ENCODE data around the gene SNX4.
"Not testable (repeated sequence)": the region's sequence is repeated elsewhere in the genome, so short reads cannot be mapped to it uniquely, and the experiment has no call there.

Gene SNX4

DNA sequence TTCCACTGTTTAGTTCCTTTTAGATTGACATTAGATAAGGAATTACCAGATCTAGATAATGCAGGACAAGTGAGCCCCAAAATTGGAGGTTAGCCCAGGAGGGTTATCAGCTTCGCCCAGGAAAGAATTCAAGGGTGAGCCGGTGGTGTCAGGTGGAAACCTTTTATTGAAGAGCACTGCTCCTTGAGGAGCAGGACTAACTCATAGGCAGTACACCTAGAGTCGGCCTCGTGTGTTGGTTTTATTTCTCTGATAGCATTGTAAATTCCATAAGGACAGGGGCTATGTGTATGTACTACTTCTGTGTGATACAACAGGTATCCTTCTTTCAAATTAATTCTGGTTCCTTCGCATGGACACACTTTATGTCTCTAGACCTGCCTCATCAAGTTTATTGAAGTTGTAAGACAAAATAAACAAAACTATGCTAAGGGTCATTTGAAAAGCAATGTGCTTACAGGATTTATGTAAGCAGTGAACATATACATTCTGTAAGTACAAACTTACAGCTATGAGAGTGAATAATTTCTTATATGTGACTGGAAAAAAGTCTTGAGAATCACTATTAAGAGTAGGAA lies 57.2 kb downstream of the SNX4 start:
- DNase-seq (ENCODE audit: low read depth) = no peak

DNA sequence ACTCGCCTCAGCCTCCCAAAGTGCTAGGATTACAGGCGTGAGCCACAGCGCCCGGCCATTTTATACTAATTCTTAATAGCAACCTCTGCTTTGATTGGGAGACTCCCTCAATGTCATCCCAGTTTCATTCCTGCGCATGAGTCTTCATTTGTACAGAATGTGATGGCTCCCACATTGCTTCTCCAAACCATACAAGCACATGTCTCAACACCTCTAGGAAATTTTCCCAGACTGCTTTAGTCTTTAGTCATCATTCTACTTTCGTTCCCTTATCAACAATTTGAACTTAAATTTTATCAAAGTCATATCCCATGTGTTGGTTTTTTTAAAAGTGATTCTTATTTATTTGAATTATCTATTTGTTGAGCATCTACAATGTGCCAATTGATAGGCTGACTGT lies 58.1 kb downstream of the SNX4 start:
- DNase-seq (ENCODE audit: low read depth) = no peak

DNA sequence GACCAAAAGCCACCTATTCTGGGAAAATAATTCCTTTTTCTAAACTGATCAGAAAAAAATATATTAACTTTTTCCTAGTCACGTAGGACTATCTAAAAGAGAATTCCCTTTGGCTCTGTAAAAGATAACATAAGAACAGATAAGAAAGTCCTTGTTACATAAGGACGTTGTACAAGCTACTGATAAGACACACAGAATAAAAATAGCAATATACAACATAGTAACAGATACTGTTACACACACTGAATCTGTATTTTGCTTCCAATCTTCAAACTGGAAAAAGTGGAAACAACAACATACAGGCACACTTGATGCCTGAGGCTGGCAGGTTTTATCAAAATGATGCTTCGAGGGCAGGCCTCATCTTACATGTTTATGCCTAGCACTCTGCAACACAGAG lies 59.8 kb downstream of the SNX4 start:
- no peak for DNase-seq (ENCODE audit: low read depth)

DNA sequence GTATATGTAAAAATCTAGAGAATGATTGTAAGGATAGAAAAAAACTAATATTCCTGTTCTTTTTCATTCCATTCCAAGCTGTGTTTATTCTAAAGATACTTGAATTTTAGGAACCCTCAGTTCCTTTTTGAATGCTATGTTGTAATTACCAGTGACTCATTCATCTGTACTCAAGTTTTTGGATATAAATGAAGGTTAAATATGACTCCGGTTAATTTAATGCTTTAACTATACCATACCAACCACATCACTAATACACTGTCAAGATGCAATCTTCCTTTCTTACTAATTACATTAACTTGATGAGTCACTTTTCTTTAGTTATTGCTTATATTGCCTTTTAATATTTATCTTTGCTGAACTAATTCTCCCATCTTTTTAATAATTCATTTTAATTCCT lies 76.1 kb downstream of the SNX4 start:
- DNase-seq (ENCODE audit: low read depth) = no peak

DNA sequence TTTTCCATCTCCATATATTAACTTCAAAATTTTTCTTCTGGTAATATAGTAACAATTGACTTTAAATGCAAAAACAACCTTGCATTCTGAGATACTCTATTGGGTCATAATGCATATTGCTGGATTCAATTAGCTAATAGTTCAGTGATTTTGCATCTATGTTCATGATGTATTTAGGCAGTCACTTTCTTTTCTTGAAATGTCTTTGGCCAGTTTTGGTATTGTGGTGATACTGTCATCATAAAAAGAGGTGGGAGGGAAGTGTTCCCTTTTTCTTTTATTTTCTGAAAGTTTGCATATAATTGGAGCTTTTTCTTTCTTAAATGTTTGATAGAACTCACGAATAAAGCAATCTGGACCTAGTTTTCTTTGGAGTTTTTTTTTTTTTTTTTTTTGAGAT lies 77.5 kb downstream of the SNX4 start:
- DNase-seq (ENCODE audit: low read depth) = no peak

DNA sequence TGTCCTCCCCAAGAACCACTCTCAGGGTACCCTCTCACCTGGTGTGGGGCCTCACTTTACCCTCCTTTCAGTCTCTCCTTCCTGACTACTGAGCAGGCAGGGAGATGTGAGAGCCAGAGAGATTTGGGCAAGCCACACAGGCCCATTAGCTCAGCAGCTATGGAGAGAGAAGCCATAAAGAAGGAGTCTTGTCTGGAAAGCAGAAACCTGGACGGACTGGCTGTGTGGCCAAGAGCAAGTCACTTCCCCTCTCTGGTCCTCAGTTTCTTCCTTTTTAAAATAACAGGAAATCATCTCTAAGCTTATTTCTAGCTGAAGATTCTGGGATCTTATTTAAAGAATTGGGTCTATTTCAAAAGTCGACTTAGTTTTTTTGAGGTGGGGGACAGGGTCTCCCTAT lies 79.0 kb downstream of the SNX4 start:
- DNase-seq (ENCODE audit: low read depth) = no peak

DNA sequence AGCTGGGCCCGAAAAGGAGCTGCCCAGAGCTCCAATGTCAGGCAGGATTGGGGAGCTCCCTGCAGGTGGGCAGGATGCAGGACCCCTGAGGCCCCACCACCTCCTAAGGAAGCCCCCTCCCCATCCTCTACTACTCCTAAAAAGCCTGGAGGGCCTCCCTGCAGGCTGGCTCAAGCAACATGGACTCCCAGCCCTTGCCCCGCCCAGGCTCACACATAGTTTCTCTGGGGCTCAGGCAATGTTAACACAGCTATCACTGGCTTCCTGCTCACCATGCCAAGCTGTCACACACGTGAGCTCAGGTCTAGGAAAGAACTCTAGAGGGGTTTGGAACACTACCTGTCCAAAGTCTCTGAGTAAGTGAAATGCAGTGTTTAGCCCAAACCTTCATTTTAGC lies 79.4 kb downstream of the SNX4 start:
- DNase-seq (ENCODE audit: low read depth) = no peak

DNA sequence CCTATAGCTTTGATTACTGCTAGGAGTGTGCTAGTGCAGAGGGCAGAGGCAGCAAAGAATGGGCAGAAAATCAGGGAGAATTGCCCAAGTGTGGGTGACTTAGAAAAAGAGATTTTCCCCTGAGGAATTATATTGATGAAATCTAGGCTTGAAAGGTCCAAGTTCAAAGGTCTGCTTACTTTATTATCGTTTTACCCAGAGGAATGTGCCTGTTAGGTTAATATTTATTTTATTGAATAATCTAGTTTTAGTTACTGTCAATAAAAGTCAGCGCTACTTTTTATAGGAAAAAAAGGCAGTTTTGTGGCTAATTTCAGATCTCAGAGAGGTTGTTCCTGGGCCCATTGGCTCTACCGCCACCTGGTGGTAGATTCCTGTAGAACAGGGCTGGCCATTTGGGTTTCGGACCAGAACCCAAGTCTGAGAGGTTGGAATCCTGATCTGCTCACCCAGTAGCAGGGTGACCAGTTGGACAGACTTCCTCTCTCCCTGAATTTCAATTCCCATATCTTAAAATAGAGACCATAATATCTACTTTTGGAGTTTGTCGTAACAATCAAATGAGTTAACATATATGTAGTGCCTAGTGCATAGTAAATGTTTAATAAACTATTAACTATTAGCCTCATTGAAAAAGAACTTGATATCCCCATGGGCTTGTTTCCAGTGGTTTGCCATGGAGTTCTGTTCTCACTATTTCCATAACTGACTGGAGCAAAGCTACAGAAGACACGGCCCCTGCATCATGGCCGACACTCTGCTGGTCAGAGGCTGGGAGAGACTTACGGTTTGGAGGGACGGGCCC lies 82.2 kb downstream of the SNX4 start:
- peak; percentile 56 for DNase-seq (ENCODE audit: low read depth)

DNA sequence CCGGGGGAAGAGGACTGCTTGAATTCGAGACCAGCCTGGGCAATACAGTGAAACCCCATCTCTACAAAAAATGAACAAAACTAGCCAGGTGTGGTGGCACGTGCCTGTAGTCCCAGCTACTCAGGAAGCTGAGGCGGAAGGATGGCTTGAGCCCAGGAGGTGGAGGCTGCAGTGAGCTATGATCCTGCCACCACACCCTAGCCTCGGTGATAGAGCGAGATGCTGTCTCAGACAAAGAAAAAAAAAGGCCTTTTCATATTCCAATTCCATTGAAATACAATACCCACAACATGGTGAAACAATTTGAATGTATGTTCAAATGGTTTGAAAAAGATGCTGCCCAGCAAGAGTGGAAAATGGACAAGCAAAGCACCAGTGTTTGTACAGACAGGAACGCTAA lies 83.1 kb downstream of the SNX4 start:
- no peak for DNase-seq (ENCODE audit: low read depth)

DNA sequence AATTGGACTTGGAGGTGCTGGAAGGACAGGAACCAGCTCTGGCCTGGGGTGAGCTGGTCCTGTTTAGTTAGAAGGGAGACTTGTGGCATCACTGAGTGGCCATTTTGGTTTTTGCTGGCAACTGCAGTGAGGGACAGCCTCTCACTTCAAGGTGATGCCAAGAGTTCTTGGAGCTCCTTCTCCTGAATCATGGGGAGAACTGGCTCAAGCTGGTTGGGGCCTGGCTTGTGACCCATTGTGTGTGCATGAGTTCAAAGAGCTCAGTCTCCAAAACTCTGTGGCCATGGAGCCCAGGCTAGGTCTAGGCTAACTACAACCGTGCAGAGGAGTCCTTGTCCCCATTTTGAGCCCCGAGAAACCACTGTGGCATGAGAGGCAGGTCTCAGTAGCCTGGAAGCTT lies 84.8 kb downstream of the SNX4 start:
- DNase-seq (ENCODE audit: low read depth) = no peak

DNA sequence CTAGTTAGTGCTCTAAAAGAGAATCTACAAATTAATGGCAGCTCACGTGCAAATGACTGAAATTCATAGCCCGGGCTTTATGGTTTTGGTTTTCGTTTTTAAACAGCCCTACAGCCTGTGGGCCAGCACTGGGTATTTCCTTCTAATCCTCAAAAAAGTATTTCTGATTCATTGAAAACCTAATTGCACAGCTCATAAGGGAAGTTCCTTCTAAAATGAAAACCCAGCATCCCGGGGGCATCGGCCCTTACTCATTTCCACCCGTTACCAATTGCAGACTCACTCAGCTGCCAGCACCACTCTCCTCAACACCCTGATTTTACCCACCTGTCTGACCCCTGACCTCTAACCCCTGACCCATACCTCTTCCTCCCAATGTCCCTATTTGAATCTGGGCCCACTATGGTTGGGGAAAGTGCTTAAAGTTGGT lies 85.4 kb downstream of the SNX4 start:
- no peak for DNase-seq (ENCODE audit: low read depth)

DNA sequence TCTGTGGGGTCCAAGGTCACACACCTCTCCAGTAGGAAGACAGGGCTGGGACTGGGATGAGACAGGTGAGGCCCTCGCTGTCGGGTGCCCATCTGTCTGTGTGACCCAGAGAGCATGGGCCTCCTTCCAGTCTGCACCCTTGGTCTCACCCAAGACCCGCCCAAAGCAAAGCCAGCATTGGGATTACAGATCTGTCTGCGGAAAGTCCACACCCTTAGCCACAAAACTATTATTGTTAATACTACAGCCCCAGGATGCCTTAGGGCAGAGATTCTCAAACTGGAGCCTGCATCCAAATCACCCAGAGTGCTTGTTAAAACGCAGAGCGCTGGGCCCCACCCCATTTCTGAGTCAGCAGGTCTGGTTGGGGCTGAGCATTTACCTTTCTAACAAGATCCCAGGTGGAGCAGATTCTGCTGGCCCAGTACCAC lies 86.4 kb downstream of the SNX4 start:
- DNase-seq (ENCODE audit: low read depth) = no peak

DNA sequence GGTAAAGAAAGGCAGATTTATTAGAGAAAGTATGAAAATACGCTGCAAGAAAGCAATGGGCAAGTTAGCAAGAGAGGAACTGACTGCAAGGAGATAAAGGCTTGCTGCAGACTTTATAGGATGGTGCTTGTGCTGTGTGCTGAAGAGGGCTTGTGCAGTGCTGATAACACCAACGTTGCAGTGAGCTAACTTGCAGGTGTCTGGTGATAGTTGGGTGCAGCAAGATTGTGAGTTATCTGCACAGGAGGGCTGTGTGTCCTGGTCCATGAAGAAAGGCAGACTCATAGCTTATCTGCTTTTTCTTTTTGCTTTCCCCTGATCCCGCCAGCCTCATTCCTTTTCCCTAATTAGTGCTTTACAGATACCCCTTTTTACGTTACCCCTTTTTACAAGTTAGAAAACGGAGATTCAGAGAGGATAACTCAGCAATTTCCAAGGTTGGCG lies 86.9 kb downstream of the SNX4 start:
- DNase-seq (ENCODE audit: low read depth) = no peak

DNA sequence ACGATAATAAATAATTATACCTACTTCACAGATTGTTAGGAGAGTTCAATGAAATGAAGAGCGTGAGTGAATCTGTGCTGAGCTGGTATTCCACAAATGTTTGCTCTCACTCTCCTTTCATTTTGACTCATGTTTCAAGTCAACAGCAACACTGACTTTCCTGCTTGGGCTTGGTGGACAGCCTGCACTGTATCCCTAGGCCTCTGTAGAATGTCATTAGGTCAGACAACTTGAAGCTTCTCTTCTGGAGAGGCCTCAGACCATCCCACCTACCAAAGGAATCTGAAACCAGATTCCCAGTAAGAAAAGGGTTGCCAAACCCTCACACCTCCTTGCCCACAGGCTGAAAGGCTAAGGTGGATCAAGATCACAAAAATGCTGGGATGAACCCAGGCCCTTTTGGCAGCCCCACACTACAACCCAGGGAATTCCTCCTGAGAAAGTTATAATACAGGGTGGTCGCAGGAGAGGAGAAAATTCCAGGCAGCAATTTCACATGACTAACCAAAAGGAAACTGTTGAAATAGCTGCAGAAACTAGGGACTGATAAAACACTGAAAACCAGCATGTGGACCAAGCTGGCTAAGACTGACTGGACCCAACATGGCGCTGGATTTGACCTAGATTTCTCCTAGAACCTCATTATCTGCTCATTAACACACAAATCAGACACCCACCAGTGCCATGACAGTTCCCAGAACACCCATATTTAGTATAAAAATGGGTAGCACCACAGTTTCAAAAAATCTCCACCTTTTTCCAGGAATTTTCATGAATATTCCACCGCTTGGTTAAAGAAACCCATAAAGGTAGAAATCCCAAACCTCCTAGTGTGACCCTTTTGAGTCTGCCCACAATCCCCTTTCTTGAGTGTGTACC lies 87.9 kb downstream of the SNX4 start:
- no peak for DNase-seq (ENCODE audit: low read depth)

DNA sequence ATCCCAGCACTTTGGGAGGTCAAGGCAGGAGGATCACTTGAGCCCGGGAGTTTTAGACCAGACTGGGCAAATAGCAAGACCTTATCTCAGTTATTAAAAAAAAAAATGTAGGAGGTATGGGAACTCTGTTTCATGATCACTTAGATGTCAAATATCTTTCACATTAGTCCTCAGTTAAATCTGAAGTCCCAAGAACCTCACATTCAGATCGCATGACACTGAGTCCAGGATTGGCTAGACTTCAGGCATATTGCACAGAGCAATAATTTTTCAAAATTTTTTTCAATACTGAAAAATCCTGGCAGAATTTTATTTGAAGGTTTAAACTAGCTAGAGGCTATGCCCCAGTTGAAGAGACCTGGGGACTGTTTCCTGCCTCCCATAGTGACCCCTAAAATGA lies 88.6 kb downstream of the SNX4 start:
- DNase-seq (ENCODE audit: low read depth) = no peak

DNA sequence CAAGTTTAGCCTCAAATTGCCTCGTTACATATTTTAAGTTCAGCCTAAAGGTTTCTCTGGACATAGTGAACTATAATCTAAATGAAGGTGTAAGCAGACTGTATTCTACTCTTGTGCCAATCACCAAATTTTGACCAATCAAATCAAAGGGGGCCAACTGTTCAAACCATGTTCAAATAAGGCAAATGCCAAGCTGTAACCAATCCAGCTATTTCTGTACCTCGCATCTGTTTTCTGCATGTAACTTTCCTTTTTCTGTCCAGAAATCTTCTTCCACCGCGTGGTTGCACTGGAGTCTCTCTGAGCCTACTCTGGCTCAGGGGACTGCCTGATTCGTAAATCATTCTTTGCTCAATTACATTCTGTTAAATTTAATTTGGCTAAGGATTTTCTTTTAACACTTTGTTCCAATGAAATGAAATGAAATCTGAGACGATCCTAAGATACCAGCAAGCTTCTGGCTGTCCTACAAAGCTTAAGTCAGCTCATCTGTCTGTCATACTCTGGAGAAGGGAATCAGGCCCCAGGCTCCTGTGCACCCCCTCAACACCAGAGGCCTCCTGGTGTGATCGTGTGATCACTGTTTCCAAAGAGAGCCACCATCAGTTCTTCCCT lies 91.7 kb downstream of the SNX4 start:
- no peak for DNase-seq (ENCODE audit: low read depth)

DNA sequence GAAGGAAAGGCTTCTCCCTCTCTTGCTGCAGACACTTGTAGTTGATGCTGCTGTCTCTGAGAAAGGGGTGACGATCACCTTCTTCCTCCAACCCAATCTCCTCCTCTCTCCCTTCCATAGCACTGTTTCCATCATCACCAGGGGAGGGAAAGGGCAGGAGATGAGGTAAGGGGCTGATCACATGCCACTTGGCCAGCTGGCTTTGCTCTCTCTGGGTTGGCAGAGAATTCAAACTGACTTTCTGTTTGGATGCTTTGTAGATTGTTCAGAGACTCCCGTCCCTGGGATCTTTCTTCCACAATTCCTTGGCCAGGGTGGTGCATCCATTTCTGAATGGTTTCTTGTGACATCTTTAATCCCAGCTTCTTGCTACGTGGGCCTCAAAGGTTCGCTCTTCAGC lies 101.7 kb downstream of the SNX4 start:
- DNase-seq (ENCODE audit: low read depth) = no peak

DNA sequence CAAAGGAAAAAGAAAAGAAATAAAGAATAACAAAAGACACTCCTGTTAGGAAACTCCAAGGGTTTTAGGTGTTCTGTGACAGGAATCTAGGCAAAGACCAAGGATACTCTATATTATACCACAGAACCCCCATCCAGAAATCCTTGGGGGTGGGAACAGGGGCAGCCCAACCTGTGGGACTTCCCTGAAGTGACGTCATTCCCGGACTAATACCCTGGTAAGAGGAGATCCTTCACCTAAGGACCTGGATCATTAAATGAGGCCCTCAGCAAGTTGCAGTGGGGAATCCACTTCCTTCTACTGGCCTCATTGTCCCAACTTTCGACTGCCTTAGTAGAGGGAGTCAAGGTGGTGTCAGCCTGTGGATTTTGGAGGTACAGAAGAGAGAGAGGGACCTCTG lies 103.8 kb downstream of the SNX4 start:
- no peak for DNase-seq (ENCODE audit: low read depth)

DNA sequence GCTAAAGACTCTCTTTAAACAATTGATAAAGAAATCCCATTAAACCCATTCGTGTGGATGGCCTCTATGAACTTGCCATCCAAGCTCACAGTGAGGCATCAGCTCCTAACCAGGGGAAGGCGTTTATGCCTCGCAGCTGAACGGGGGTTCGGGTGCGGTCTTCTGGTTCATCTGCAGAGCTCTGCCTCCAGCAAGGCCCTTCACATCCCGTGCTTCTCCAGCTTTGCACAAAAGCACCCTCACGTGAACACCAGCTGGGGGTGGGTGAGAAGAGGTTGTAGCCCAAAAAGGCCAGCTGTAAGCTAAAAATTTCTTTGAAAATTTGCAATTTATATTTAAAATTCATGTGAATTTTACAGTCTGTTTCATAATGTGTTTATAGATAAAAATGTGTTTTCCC lies 105.3 kb downstream of the SNX4 start:
- DNase-seq (ENCODE audit: low read depth) = no peak

DNA sequence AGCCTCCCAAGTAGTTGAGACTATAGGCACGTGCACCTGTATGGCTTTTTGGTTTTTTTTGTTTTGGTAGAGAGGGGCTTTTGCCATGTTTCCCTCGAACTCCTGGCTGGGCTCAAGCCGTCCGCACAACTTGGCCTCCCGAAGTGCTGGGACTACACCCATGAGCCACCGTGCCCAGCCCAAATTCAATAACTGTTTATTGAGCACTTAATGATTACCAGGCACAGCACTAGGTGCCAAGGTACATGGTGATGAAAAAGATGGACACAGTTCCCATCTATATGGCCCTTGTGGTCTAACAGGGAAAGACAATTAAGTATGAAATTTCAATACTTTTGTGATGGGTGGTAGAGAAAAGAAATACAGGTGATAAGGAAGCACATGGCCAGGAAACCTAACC lies 109.1 kb downstream of the SNX4 start:
- DNase-seq (ENCODE audit: low read depth) = no peak

DNA sequence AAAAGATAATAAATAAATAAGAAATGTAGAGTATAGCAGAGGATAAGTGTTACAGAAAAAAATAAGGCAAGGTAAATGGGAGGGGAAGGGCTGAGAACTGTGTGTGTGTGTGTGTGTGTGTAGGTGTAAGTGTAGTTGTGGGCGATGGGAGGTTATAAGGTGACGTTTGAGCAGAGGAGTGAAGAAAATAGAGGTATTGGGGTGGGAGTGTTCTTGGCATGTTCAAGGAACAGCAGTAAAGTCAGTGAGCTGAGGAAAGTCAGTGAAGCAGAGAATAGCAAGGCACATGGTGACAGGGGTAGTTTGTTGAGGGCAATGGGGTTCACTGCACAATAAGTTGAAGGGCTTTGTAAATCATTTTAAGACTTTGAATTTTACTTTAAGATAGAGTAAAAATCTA lies 113.9 kb downstream of the SNX4 start:
- DNase-seq (ENCODE audit: low read depth) = no peak

DNA sequence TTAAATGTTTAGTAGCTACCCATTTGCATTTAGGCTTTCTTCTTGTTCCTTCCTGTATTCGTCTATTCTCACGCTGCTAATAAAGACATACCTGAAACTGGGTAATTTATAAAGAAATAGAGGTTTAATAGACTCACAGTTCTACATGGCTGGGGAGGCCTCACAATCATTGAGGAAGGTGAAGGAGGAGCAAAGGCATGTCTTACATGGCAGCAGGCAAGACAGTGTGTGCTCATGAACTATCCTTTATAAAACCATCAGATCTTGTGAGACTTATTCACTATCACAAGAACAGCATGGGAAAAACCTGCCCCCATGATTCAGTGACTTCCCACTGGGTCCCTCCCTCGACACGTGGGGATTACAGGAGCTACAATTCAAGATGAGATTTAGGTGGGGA lies 114.5 kb downstream of the SNX4 start:
- not testable (repeated sequence) for DNase-seq (ENCODE audit: low read depth)

DNA sequence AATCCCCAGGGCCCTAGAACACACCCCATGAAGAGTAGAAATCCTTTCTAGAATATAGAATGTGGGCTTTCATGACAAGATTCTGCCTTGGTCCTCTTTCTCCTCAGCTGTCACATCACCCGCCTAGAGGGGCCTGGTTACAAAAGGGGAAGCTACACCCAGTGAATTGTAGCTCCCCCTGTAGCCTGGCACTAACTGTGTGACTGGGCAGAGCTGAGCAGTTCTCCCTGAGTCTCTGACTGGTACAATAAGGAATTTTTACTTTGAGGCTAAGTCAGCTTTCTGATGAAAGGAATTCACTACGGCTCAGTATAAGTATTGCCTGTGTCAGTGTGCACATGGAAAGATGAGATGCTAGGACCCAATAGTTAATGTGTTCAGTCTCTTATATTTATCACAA lies 116.2 kb downstream of the SNX4 start:
- DNase-seq (ENCODE audit: low read depth) = no peak
